ENCODE data around the gene KLC1. TPM values are rescaled to one million over a fixed set of nuclear protein-coding genes. Genes with fewer than 3 reads are reported as not detected.

Gene KLC1
- total and polyA plus RNA-seq, 2 of the 13 experiments (the other 11 are each of a cell fraction or from before 2014, with no cell fraction given), result 53.2 to 63.5 TPM

DNA sequence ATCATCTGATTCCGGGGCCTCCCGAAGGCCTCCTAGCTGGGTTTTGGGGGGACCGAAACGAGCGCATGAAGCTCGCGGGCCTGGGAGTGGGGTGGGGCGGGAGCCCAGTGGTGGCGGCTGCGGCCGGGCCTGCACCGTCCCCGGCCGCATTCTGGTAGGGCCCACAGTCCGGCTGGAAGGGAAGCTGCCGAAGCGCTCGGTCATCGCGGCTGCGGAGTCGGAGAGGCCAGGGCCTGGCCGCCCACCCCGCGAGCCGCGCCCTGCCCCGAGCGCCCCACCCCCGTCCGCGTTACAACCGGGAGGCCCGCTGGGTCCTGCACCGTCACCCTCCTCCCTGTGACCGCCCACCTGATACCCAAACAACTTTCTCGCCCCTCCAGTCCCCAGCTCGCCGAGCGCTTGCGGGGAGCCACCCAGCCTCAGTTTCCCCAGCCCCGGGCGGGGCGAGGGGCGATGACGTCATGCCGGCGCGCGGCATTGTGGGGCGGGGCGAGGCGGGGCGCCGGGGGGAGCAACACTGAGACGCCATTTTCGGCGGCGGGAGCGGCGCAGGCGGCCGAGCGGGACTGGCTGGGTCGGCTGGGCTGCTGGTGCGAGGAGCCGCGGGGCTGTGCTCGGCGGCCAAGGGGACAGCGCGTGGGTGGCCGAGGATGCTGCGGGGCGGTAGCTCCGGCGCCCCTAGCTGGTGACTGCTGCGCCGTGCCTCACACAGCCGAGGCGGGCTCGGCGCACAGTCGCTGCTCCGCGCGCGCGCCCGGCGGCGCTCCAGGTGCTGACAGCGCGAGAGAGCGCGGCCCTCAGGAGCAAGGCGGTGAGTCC is at the start of gene KLC1 (continued):
- peak; percentile 65; the same call in 1 of the 2 replicates for TF ChIP-seq ZNF589 (CRISPR knock-in tag; conservative IDR thresholded peaks at IDR 0.05)
- TF ChIP-seq, protein P1, sequence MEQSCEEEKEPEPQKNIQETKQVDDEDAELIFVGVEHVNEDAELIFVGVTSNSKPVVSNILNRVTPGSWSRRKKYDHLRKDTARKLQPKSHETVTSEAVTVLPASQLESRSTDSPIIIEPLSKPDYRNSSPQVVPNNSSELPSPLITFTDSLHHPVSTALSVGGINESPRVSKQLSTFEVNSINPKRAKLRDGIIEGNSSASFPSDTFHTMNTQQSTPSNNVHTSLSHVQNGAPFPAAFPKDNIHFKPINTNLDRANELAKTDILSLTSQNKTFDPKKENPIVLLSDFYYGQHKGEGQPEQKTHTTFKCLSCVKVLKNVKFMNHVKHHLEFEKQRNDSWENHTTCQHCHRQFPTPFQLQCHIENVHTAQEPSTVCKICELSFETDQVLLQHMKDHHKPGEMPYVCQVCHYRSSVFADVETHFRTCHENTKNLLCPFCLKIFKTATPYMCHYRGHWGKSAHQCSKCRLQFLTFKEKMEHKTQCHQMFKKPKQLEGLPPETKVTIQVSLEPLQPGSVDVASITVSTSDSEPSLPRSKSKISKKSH (CRISPR knock-in tag; IDR thresholded peaks at IDR 0.05; ENCODE audit: borderline replicate concordance), result no peak
- peak; percentile 40; the same call in 1 of the 2 replicates for TF ChIP-seq HCFC1 (IDR thresholded peaks at IDR 0.05; ENCODE audit: low read depth, low read length)
- no peak for TF ChIP-seq ZNF598 (CRISPR knock-in tag; IDR thresholded peaks at IDR 0.05; ENCODE audit: borderline replicate concordance)
- TF ChIP-seq, protein P2, sequence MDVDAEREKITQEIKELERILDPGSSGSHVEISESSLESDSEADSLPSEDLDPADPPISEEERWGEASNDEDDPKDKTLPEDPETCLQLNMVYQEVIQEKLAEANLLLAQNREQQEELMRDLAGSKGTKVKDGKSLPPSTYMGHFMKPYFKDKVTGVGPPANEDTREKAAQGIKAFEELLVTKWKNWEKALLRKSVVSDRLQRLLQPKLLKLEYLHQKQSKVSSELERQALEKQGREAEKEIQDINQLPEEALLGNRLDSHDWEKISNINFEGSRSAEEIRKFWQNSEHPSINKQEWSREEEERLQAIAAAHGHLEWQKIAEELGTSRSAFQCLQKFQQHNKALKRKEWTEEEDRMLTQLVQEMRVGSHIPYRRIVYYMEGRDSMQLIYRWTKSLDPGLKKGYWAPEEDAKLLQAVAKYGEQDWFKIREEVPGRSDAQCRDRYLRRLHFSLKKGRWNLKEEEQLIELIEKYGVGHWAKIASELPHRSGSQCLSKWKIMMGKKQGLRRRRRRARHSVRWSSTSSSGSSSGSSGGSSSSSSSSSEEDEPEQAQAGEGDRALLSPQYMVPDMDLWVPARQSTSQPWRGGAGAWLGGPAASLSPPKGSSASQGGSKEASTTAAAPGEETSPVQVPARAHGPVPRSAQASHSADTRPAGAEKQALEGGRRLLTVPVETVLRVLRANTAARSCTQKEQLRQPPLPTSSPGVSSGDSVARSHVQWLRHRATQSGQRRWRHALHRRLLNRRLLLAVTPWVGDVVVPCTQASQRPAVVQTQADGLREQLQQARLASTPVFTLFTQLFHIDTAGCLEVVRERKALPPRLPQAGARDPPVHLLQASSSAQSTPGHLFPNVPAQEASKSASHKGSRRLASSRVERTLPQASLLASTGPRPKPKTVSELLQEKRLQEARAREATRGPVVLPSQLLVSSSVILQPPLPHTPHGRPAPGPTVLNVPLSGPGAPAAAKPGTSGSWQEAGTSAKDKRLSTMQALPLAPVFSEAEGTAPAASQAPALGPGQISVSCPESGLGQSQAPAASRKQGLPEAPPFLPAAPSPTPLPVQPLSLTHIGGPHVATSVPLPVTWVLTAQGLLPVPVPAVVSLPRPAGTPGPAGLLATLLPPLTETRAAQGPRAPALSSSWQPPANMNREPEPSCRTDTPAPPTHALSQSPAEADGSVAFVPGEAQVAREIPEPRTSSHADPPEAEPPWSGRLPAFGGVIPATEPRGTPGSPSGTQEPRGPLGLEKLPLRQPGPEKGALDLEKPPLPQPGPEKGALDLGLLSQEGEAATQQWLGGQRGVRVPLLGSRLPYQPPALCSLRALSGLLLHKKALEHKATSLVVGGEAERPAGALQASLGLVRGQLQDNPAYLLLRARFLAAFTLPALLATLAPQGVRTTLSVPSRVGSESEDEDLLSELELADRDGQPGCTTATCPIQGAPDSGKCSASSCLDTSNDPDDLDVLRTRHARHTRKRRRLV (CRISPR knock-in tag; IDR thresholded peaks at IDR 0.05), result 0 out of 2 replicates have a peak, but pooled peaks have one; percentile 36
- no peak for TF ChIP-seq FOXM1 (CRISPR knock-in tag; IDR thresholded peaks at IDR 0.05)
- 0 out of 2 replicates have a peak, but pooled peaks have one; percentile 65 for TF ChIP-seq ZNF616 (CRISPR knock-in tag; IDR thresholded peaks at IDR 0.05; ENCODE audit: low read depth)
- TF ChIP-seq MEIS2 (CRISPR knock-in tag; IDR thresholded peaks at IDR 0.05), result 0 out of 2 replicates have a peak, but pooled peaks have one; percentile 77
- TF ChIP-seq TAF1 (CRISPR knock-in tag; IDR thresholded peaks at IDR 0.05), result peak; percentile 62
- TF ChIP-seq HNRNPH1 (optimal IDR thresholded peaks at IDR 0.05; ENCODE audit: low read depth, low read length), result no peak
- no peak for TF ChIP-seq MED13 (CRISPR knock-in tag; IDR thresholded peaks at IDR 0.05)
- no peak for TF ChIP-seq KLF9 (CRISPR knock-in tag; IDR thresholded peaks at IDR 0.05; ENCODE audit: low read depth)
- no peak for TF ChIP-seq RFXAP (CRISPR knock-in tag; IDR thresholded peaks at IDR 0.05; ENCODE audit: borderline replicate concordance)
- TF ChIP-seq MED1 (CRISPR knock-in tag; IDR thresholded peaks at IDR 0.05), result peak; percentile 54
- 0 out of 2 replicates have a peak, but pooled peaks have one; percentile 76 for TF ChIP-seq KAT7 (CRISPR knock-in tag; IDR thresholded peaks at IDR 0.05; ENCODE audit: borderline replicate concordance)
- TF ChIP-seq ZNF839 (CRISPR knock-in tag; IDR thresholded peaks at IDR 0.05; ENCODE audit: borderline replicate concordance), result no peak
- TF ChIP-seq, protein P3, sequence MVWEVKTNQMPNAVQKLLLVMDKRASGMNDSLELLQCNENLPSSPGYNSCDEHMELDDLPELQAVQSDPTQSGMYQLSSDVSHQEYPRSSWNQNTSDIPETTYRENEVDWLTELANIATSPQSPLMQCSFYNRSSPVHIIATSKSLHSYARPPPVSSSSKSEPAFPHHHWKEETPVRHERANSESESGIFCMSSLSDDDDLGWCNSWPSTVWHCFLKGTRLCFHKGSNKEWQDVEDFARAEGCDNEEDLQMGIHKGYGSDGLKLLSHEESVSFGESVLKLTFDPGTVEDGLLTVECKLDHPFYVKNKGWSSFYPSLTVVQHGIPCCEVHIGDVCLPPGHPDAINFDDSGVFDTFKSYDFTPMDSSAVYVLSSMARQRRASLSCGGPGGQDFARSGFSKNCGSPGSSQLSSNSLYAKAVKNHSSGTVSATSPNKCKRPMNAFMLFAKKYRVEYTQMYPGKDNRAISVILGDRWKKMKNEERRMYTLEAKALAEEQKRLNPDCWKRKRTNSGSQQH (CRISPR knock-in tag; IDR thresholded peaks at IDR 0.05; ENCODE audit: low read depth), result 0 out of 2 replicates have a peak, but pooled peaks have one; percentile 62

Data from HepG2 (cell line).